Pons (tissue), 1 donor: ENCODE measurements around the gene SIX6.

ENCODE experiments used
- DNase-seq: peaks from one replicate; pipeline ENCODE4 v3.0.0-alpha.2; 2016; ENCODE audit warnings: low spot score

SIX6 gene

GRCh38 chr14:60514378-60514740, 5.4 kb downstream of the SIX6 start:
- DNase-seq = no peak

DNA sequence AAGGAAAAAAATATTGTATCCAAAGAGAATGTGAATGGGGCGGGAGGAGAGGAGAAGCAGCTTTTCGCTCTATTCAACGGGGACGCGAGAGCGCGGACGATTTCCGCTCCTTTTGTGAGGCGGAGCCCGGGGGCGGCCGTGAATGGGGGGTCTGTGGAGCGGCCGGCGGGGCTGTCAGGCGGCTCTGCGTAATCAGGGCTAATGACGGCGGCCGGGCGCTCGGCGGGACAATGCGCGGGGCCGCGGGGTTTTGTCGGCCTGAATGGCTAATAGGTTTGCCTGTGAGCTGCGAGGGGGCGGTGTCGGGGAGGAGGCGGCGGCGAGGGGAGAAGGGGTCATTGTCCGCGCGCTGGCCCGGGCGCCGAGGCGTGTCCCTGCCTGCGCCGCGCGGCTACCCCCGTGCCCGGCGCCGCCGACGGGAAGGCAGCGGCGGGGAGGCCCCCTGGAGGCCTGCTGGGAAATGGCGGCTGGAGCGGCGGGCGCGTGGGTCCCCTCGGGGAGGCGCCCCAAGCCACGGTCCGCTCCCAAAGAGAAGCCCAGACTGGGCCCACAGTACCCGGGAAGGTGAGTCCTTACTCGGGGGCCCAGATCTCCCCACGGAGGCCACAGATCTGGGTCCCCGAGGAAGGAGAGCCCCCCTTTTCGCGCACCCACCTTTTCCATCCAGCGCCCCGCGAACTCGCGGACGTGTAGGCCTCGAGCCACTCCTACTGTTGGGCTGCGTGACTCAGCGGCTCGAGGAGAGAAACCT, 6.0 kb downstream of the SIX6 start:
- no peak for DNase-seq

DNA sequence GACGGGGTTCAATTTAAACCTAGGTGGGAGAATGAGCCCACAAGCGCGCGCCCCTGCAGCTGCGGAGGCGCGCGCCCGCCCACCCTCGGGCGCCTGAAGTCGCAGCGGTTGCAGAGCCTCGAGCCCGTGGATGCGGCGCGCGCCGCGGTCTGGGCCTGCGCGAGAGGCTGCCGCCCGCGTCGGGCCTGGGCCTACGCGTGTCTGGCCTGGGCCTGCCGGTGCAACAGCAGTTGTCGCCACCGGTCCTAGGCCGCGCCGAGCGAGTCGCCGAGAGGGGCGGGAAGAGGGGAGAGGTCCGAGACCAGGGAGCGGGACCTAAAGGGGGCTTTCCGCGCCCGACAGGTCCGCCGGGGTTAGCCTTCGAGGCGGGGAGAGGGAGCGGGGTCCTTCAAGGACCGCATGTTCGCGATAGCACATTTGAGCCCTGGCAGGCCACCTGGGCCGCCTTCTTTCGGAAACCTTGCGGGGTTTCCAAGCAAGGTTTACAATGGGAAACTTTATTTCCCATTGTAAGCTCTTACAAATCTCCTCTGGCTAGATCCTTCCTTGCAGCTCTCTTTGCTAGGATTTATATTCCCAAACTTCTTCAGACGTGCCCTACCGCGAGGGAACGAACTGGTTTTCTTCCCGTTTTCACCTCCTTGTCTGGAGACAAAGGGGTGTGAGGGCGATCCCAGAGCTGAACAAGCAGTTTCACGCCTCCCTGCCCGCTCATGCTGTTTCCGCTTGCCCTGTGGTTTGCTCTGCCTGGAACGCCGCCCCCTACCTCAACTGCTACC, 6.8 kb downstream of the SIX6 start:
- no peak for DNase-seq

GRCh38 chr14:60532442-60532841, 23.5 kb downstream of the SIX6 start:
- no peak for DNase-seq

GRCh38 chr14:60537663-60538062, 28.7 kb downstream of the SIX6 start:
- DNase-seq = no peak

- no peak for DNase-seq
Observed at GRCh38 chr14:60544659-60545058, 35.7 kb downstream of the SIX6 start.

GRCh38 chr14:60553808-60554207, 44.9 kb downstream of the SIX6 start:
- no peak for DNase-seq

GRCh38 chr14:60561845-60562746, 53.1 kb downstream of the SIX6 start:
- DNase-seq = peak; percentile 74
